CD4-positive, alpha-beta T cell (primary cell): ENCODE results near the gene GRN. TPM values are rescaled to one million over a fixed set of nuclear protein-coding genes. Genes with fewer than 3 reads are reported as not detected.

Experiments used
- ATAC-seq: fragments of 200-7000 bp; cut with Tn5 transposase; one replicate; pipeline ENCODE4 v1.10.0; 2022; ENCODE audit warnings: mild to moderate bottlenecking; ENCODE audit not compliant: poor library complexity
- CTCF ChIA-PET: fragments of 350-600 bp; sonication (Branson Sonifier 250); formaldehyde crosslinking; loops from one replicate; lab custom pipeline; 2021; ENCODE audit warnings: antibody characterized with exemption, inconsistent platforms; lab: Charles Lee
- POLR2A ChIA-PET: fragments of 350-600 bp; sonication (Branson Sonifier 250); formaldehyde crosslinking; loops from one replicate; lab custom pipeline; 2021; ENCODE audit warnings: antibody characterized with exemption, inconsistent platforms; lab: Charles Lee
- DNase-seq, 14 experiments: peaks; one replicate each; pipeline ENCODE4 v3.0.0-alpha.2; 2013 to 2020; ENCODE audit warnings: mixed read lengths in 2 of 14
- H3K27ac ChIP-seq, 2 donors: one replicate each; pipeline versions ENCODE4 v1.5.1 to v1.7.0; 2013; ENCODE audit warnings: low read length in 2 of 2, low read depth in 1 of 2, mild to moderate bottlenecking in 1 of 2
- H3K27me3 ChIP-seq, 2 experiments: 1 replicate in 1 of 2; 2 replicates in 1 of 2; pipeline versions ENCODE4 v1.6.1 to v1.7.0; 2013; ENCODE audit warnings: low read length in 2 of 2, control low read depth in 1 of 2, mild to moderate bottlenecking in 1 of 2, moderate library complexity in 1 of 2; ENCODE audit not compliant: insufficient read depth in 2 of 2, control insufficient read depth in 1 of 2
- H3K36me3 ChIP-seq: one replicate; pipeline ENCODE4 v1.6.1; 2013; ENCODE audit warnings: low read length, control low read depth; ENCODE audit not compliant: insufficient read depth
- H3K4me1 ChIP-seq: one replicate; pipeline ENCODE4 v1.6.1; 2013; ENCODE audit warnings: low read length, control low read depth; ENCODE audit not compliant: insufficient read depth
- H3K4me3 ChIP-seq: one replicate; pipeline ENCODE4 v1.5.1; 2013; ENCODE audit warnings: mild to moderate bottlenecking, low read length, moderate library complexity
- H3K9me3 ChIP-seq, 2 experiments: 1 replicate in 1 of 2; 2 replicates in 1 of 2; pipeline versions ENCODE4 v1.6.1 to v1.7.0; 2013; ENCODE audit warnings: low read length in 2 of 2, mild to moderate bottlenecking in 2 of 2, control low read depth in 1 of 2, moderate library complexity in 1 of 2; ENCODE audit not compliant: control insufficient read depth in 1 of 2, insufficient read depth in 1 of 2
- H3K27ac Mint-ChIP-seq: one replicate; pipeline ENCODE4 v1.8.0; 2020; ENCODE audit warnings: mixed read lengths
- H3K27me3 Mint-ChIP-seq: one replicate; pipeline ENCODE4 v1.8.0; 2021; ENCODE audit warnings: mixed read lengths
- H3K36me3 Mint-ChIP-seq: one replicate; pipeline ENCODE4 v1.8.0; 2021; ENCODE audit warnings: low read depth, mixed read lengths
- H3K4me1 Mint-ChIP-seq: one replicate; pipeline ENCODE4 v1.8.0; 2021; ENCODE audit warnings: low read depth, mixed read lengths
- H3K4me3 Mint-ChIP-seq: one replicate; pipeline ENCODE4 v1.8.0; 2020; ENCODE audit warnings: mild to moderate bottlenecking, mixed read lengths
- H3K9me3 Mint-ChIP-seq: one replicate; pipeline ENCODE4 v1.8.0; 2020; ENCODE audit warnings: mixed read lengths
- intact Hi-C, 2 experiments: fragments of 100-400 bp; cut with DNase I in 1 of 2; cut with micrococcal nuclease in 1 of 2; formaldehyde crosslinking; loops; one replicate each; pipeline versions ENCODE4 v1.15.1 to v1.9.0; 2023 to 2025; cut with DNase I, micrococcal nuclease
- total RNA-seq, 174 experiments: library from RNA in 2 of 174; stranded (reverse) in 2 of 174; gene quantifications; one replicate each; pipeline ENCODE4 v1.2.3 and lab custom pipeline; 2021 to 2026
- TF ChIP-seq, protein P1 (sequence below): fragments of 200-600 bp; IDR thresholded peaks from one replicate; pipeline ENCODE4 v1.8.0; 2022; ENCODE audit warnings: antibody characterized with exemption, mild to moderate bottlenecking

The GRN gene
- total RNA-seq, 2 experiments from 2014 or later = 15.3 to 16.1 TPM

DNA sequence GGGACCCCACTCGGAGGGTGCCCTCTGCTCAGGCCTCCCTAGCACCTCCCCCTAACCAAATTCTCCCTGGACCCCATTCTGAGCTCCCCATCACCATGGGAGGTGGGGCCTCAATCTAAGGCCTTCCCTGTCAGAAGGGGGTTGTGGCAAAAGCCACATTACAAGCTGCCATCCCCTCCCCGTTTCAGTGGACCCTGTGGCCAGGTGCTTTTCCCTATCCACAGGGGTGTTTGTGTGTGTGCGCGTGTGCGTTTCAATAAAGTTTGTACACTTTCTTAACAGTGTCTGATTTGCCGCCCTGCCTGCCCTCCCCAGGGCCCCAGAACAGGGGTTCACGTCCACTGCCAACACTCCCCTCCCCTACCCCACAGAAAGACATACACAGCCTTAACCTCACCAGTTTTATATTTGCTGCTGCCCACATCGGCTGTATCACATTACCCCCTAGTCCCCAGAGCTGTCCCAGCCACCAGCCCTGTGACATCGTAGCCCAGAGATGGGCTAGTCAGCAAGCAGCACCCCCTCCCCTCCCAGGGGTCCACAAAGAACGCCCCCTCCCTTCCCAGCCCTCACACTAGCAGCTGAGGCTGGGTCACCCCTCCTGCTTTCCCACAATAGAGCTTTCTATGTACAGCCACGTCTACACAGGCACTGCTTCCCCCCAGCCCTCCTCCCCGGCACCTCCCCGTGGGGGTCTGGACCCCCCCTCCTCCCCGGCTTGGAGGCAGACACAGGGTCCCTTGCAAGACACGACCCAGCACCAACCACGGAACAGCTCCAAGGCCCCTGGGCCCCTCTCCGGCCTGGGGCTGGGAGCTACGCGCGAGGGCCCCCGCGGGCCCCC is 7.9 kb downstream of the GRN start:
- no peak for ATAC-seq
- Mint-ChIP-seq H3K36me3 (no peaks in the 10 kb centered on the region), H3K4me3 (peak overlapping the region; percentile 59), H3K9me3 (no peaks in the 10 kb centered on the region), H3K27ac (no peak overlapping the region), H3K27me3 (peaks cover 4% of the 10 kb centered on the region), H3K4me1 (peaks cover 10% of the 10 kb centered on the region)
- Histone ChIP-seq H3K27me3 (no peaks in the 10 kb centered on the region), H3K27ac (no peak overlapping the region), H3K4me1 (peaks cover 18% of the 10 kb centered on the region), H3K36me3 (peaks cover 11% of the 10 kb centered on the region), H3K9me3 (no peaks in the 10 kb centered on the region), H3K4me3 (no peak overlapping the region)
- intact Hi-C loops = no loop called here
- POLR2A ChIA-PET = interaction anchor here (0.5 to 4.6 kb wide), 6 partner anchors 8 to 985 kb away, joined by 3 to 38 read pairs (median 9); partner anchors contain the start of genes FAM171A2, GRN and UBTF
- no peak for DNase-seq
- TF ChIP-seq, protein P1, sequence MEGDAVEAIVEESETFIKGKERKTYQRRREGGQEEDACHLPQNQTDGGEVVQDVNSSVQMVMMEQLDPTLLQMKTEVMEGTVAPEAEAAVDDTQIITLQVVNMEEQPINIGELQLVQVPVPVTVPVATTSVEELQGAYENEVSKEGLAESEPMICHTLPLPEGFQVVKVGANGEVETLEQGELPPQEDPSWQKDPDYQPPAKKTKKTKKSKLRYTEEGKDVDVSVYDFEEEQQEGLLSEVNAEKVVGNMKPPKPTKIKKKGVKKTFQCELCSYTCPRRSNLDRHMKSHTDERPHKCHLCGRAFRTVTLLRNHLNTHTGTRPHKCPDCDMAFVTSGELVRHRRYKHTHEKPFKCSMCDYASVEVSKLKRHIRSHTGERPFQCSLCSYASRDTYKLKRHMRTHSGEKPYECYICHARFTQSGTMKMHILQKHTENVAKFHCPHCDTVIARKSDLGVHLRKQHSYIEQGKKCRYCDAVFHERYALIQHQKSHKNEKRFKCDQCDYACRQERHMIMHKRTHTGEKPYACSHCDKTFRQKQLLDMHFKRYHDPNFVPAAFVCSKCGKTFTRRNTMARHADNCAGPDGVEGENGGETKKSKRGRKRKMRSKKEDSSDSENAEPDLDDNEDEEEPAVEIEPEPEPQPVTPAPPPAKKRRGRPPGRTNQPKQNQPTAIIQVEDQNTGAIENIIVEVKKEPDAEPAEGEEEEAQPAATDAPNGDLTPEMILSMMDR = no peak
- CTCF ChIA-PET = interaction anchor here (1.3 to 2.8 kb wide), 2 partner anchors 10 to 143 kb away, joined by 3 to 10 read pairs; partner anchors contain the start of gene FAM171A2

DNA sequence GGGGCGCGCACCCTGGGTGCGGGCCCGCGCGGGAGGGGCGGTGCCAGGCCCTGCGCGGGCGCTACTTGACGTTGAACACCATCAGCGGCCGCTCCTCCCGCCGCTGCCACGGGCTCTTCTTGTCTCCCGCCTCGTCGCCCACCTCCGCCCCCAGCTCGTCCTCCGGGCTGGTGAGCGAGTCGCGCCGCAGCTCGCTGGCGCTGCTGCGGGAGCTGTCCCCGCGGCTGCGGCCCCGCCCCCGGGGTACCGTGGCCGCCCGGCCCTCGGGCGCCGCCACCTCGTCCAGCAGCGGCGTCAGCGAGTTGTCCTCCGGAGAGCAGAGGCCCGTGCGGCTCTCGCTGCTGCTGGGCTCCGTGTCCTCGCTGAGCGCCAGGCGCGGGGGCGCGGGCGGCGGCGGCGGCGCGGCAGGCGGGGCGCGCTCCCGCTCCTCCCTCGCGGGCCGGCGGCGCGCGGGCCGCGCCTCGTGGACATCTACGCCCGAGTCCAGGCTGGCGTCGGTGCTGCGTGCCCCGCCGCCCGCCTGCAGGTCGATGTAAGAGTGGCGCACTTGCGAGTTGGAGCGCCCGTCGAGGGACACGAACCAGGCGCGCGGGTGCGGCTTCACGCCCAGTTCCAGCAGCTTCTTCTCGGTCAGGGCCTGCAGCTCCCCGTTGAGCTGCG is 8.7 kb downstream of the GRN start:
- Mint-ChIP-seq H3K27me3 (peaks cover 4% of the 10 kb centered on the region), H3K36me3 (no peaks in the 10 kb centered on the region), H3K9me3 (no peaks in the 10 kb centered on the region), H3K4me3 (peak overlapping the region; percentile 78), H3K27ac (no peak overlapping the region), H3K4me1 (peaks cover 11% of the 10 kb centered on the region)
- peaks cover 11% of the 10 kb centered on the region for H3K36me3 ChIP-seq
- H3K9me3 ChIP-seq = no peaks in the 10 kb centered on the region
- ATAC-seq (peak; percentile 30), DNase-seq (peak in 3 of 14 experiments; percentile 27 to 57 (median 50))
- H3K4me1 ChIP-seq = peaks cover 13% of the 10 kb centered on the region
- intact Hi-C loops = no loop called here
- ChIA-PET CTCF (interaction anchor here (0.6 to 2.8 kb wide), 8 partner anchors 8 to 168 kb away, joined by 3 to 17 read pairs (median 6); partner anchors contain the start of genes FAM171A2, GRN and TMUB2), POLR2A (interaction anchor here (0.5 to 4.6 kb wide), 11 partner anchors 9 to 986 kb away, joined by 3 to 38 read pairs (median 4); partner anchors contain the start of genes FAM171A2, GRN, SLC25A39 and TMUB2)
- TF ChIP-seq, protein P1 = no peak
- no peak overlapping the region for H3K27ac ChIP-seq
- H3K4me3 ChIP-seq = peak overlapping the region; percentile 34
- no peaks in the 10 kb centered on the region for H3K27me3 ChIP-seq
